ENCODE measurements around the gene ECSIT.

ECSIT gene

GRCh38 chr19:11554160-11554559, 25.2 kb upstream of the ECSIT start:
- no peak overlapping the region for H3K27ac ChIP-seq
- no peak for TF ChIP-seq ZFX (IDR thresholded peaks at IDR 0.05; ENCODE audit: borderline replicate concordance)
- no peak for TF ChIP-seq CTCF (IDR thresholded peaks at IDR 0.05)

- H3K27ac ChIP-seq = no peak overlapping the region
- TF ChIP-seq CTCF (IDR thresholded peaks at IDR 0.05) (no peak), ZFX (IDR thresholded peaks at IDR 0.05; ENCODE audit: borderline replicate concordance) (no peak)
Measured at GRCh38 chr19:11552666-11553372, 23.9 kb upstream of the ECSIT start.

GRCh38 chr19:11551603-11552235, 22.8 kb upstream of the ECSIT start:
- TF ChIP-seq CTCF (IDR thresholded peaks at IDR 0.05) = peak; percentile 61
- no peak for TF ChIP-seq ZFX (IDR thresholded peaks at IDR 0.05; ENCODE audit: borderline replicate concordance)
- no peak overlapping the region for H3K27ac ChIP-seq

GRCh38 chr19:11550265-11550664, 21.3 kb upstream of the ECSIT start:
- H3K27ac ChIP-seq = no peak overlapping the region
- TF ChIP-seq ZFX (IDR thresholded peaks at IDR 0.05; ENCODE audit: borderline replicate concordance) (no peak), CTCF (IDR thresholded peaks at IDR 0.05) (no peak)

DNA sequence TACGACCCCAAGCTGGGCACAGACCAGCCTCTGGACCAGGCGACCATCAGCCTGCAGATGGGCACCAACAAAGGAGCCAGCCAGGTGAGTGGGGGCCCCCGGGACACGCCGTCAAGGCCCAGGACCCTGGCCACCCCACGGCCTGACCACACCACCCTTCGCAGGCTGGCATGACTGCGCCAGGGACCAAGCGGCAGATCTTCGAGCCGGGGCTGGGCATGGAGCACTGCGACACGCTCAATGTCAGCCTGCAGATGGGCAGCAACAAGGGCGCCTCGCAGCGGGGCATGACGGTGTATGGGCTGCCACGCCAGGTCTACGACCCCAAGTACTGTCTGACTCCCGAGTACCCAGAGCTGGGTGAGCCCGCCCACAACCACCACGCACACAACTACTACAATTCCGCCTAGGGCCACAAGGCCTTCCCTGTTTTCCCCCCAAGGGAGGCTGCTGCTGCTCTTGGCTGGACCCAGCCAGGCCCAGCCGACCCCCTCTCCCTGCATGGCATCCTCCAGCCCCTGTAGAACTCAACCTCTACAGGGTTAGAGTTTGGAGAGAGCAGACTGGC, 20.5 kb upstream of the ECSIT start:
- TF ChIP-seq CTCF (IDR thresholded peaks at IDR 0.05) (no peak), ZFX (IDR thresholded peaks at IDR 0.05; ENCODE audit: borderline replicate concordance) (no peak)
- no peak overlapping the region for H3K27ac ChIP-seq

GRCh38 chr19:11547929-11548700, 19.2 kb upstream of the ECSIT start:
- H3K27ac ChIP-seq = no peak overlapping the region
- TF ChIP-seq CTCF (IDR thresholded peaks at IDR 0.05) (no peak), ZFX (IDR thresholded peaks at IDR 0.05; ENCODE audit: borderline replicate concordance) (no peak)
